ENCODE data around the gene MOGAT2.

DNA sequence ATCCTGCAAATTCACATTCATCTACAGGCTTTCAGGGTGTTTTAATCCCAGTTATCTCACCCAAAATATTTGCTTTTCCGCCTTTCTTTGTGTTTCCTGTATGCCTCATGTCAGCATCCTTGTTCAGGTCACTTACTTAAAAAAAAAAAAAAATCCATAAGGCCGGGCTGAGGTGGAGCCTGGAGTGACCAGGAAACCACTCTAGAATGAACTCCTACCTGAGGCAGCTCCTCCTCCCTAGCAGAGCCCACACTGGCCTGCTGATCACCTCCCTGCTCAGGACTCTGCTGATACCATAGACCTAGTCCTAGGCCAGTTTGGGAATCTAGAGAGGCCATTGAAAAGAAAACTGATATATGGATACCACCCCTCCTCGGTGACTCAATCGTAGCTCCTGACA lies 42.2 kb downstream of the MOGAT2 start:
- TF ChIP-seq, protein P1, sequence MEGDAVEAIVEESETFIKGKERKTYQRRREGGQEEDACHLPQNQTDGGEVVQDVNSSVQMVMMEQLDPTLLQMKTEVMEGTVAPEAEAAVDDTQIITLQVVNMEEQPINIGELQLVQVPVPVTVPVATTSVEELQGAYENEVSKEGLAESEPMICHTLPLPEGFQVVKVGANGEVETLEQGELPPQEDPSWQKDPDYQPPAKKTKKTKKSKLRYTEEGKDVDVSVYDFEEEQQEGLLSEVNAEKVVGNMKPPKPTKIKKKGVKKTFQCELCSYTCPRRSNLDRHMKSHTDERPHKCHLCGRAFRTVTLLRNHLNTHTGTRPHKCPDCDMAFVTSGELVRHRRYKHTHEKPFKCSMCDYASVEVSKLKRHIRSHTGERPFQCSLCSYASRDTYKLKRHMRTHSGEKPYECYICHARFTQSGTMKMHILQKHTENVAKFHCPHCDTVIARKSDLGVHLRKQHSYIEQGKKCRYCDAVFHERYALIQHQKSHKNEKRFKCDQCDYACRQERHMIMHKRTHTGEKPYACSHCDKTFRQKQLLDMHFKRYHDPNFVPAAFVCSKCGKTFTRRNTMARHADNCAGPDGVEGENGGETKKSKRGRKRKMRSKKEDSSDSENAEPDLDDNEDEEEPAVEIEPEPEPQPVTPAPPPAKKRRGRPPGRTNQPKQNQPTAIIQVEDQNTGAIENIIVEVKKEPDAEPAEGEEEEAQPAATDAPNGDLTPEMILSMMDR (IDR thresholded peaks at IDR 0.05; ENCODE audit: poor library complexity): no peak
- no peak for TF ChIP-seq EZH2phosphoT487 (IDR thresholded peaks at IDR 0.05; ENCODE audit: low read depth, severe bottlenecking, unreplicated experiment)

Measured in hepatocyte (in vitro differentiated cells).